NCI-H1105 (cell line): ENCODE measurements around the gene TBX10.
"Not testable (repeated sequence)": the region's sequence is repeated elsewhere in the genome, so short reads cannot be mapped to it uniquely, and the experiment has no call there.

Source experiments
- DNase-seq: peaks from one replicate; lab custom pipeline; 2025; lab: John Stamatoyannopoulos, UW

Gene TBX10

GRCh38 chr11:67639438-67639859 is at the start of gene TBX10:
TSS of gene TBX10 (minus strand) at chr11:67639763. CDS start at chr11:67639472, 291 bp downstream.
- no peak for DNase-seq

- no peak for DNase-seq
Observed at GRCh38 chr11:67689178-67689577, 49.6 kb upstream of the TBX10 start.

DNA sequence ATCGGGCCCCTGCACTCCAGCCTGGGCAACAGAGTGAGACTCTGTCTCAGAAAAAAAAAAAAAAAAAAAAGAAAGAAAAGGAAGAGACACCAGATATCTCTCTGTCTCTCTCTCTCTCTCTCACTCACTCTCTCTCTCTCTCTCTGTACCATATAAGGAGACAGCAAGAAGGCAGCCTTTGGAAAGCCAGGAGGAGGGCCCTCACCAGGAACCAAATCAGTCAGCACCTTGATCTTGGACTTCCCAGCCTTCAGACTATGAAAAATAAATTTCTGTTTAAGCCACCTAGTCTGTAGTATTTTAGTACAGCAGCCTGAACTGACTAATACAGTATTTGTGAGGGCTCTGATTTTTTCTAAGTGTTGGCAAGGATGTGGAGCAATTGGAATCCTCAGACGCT is 48.4 kb upstream of the TBX10 start:
- DNase-seq: no peak

DNA sequence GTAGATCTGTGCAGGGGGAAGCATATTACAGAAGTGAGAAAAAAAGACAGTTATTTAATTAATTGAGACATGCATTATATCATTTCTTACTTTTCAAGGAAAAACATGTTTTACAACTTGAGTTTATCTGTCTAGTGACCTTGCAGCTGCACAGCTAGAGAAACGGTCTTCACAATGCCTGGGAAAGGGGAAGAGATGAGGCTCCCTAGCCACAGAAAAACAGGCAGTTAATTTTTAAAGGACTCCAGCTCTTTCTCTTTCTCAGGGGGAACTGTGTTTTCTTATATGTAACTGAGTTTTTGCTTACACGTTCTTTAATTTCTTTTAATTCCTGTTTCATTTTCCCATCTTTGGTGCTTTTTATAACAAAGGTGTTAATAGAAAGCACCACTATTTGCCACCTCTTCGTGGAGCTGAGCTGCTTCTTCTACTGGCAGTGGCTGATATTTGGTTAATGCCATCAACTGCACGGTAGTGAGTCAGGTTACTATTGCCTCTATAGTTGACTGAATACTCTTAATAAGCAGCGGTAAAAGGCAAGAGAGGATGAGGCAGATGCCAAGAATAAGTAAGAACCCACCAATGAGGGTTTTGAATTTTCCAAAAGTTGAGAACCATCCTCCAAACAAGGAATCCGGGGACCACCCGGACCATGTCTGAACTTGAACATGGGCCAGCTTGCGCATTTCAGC is 46.2 kb upstream of the TBX10 start:
- DNase-seq: not testable (repeated sequence)

GRCh38 chr11:67682126-67683034 is 42.8 kb upstream of the TBX10 start:
- not testable (repeated sequence) for DNase-seq

DNA sequence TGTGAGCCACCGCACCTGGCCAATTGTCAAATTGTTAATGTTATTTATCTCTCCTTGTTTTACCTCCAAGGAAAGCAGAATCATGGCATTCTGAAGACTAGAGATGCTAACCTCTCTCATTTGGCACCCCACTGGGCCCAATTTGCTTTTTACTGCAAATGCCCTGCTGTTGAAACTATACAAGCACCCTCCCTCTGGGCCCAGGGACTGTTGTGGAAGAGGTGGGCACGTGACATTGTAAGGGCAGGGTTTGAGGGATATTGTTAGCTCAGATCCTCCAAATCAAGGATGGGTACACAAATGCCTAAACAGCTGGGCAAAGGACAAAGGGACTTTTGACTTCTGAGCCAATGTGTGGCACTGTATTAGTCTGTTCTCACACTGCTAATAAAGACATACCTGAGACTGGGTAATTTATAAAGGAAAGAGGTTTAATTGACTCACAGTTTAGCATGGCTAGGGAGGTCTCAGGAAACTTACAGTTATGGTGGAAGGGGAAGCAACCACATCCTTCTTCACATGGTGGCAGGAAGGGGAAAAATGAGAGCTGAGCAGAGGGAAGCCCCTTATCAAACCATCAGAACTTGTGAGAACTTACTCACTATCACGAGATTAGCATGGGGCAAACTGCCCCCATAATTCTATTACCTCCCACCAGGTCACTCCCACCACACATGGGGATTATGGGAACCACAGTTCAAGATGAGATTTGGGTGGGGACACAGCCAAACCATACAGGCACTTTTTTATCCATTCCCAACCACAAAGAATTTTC is 41.3 kb upstream of the TBX10 start:
- DNase-seq: no peak

DNA sequence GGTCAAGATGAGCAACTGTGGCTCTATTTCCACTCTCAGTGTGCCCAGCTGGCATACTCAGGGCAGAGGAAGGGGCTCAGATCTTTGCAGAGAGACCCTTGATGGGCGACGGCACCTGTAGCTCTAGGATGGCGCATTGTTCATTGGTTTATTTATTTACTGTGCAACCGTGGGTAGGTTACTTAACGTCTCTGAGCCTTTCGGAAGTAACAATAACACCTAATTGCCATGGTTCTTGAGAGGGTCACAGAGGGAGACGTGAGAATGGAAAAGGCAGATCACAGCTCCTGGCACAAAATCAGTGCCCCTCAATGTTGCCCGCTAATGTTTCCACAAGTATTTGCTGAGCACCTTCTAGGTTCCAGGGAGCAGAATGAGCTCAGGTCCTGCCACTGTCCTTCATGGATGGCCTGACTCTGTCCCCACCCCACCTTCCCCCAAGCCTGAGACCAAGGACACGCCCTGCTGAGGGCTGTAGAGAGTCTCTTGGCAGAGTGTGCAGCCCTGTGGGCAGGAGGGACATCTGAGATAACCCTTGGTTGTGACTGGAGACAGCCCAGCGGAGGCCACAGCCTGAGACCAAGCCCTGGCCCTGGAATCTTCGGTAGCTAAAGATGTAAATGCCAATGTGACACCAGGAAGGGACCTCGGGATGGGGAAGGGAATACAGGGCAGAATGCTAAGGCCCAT is 35.6 kb upstream of the TBX10 start:
- no peak for DNase-seq

DNA sequence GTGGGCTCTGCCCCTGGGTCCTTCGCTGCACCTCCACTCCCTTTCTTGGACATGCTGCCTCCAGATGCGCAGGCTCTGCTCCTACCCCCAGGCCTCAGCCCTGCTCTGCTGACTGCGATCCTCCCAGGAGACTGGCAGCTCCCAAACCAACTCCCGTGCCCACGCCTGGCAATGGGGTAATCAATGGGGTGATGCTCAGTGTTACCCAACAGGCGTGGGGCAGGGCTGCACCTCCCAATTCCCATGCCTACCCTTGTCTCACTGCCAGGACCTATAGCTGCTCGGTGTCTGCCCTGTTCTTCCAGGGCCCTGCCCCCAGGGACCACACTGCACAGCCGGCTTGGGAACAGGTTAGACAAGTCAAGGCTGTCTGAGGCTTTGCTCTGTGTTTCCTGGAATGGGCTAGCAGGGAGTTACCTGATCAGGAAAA is 34.9 kb upstream of the TBX10 start, which contains the start of gene ALDH3B2:
TSS of gene ALDH3B2 (minus strand) at position 182 of the 430 bp plus-strand sequence. CDS start 7,688 bp downstream, outside the sequence.
- DNase-seq: no peak

DNA sequence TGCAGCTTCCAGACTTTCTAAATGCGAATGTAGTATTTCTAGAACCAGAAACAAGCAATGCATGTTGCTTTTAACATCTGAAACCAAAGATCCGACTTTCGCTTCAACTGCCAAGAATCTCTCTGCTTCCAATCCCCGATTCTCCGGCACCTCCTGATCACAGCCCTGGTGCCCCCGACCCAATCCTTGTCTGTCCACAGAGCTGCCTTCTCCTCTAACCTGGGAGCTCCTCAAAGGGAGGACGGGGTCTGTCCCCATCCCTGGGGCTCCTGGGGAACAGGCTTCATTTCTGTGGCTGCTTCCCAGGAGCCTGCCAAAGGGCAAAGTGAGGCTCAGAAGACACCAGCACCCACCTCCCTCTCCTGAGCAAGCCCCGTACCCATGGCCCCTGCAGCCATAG is 34.3 kb upstream of the TBX10 start:
- DNase-seq: no peak

DNA sequence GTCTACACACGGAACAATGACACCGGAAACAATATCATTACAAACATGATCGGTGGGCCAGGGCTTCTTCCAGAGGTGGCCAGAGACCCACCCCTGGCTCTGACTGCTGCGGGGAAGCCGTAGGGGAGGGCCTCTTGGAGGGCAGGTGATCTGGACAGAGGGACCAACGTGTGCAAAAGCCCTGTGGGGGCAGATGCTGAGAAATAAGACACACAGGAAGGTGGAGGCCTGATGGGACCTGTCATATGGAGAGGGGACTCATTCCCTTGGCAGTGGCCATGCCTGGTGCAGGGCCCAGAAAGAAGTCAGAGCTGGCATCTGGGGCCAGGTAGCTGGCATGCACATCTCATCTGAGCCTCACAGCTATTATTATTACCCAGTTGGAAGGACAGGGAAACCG is 33.8 kb upstream of the TBX10 start:
- no peak for DNase-seq

- no peak for DNase-seq
Observed at GRCh38 chr11:67671211-67671520, 31.6 kb upstream of the TBX10 start.

- DNase-seq: no peak
Observed at GRCh38 chr11:67670316-67671210, 31.0 kb upstream of the TBX10 start.

DNA sequence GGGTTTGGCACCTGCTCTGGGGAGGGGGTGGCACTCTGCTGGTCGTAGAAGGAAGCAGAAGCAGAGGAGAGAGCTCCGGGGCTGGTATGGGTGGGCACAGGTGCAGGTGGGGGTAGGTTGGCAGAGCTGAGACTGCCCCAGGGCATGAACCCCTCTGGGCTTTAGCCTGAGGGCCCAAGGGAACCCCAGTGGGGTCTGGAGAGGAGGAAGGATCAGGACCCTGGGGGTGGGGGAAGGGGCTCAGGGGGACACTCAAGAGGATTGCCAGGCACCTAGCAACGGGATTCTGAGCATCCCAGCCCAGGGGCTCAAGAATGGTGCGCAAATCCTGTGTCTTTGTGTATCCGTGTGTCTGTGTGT is 28.6 kb upstream of the TBX10 start:
- no peak for DNase-seq

DNA sequence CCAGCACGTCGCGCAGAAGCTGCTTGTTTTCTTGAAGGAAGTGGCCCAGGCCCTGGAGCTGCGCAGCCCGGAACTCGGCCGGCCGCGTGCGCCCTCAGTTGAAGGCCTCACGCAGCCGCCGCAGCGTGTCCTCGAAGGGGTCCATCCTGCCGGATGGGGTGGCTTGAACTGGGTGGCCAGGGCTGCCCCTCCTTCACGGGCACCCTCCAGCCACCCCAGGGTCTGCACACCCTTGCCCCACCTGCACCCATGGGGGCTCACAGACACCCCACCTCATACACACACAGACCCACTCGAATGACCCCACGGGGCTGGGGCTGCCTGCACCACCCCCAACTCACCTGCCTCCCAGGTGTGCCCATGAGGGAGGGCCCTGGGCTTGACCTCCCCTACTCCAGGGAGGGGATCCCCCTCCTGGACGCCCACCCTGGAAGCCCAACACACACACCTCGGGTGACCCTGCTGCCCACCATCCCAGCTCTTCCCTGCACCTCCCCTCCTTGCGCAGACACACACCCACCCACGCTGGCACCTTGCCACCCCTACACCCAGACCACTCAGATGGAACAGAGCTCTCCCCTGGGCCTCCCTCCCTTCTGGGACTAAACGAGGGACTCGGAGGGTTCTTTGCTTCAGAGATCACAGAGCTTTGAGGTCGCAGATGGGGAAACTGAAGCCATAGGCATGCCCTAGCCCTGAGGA is 28.1 kb upstream of the TBX10 start:
- no peak for DNase-seq

DNA sequence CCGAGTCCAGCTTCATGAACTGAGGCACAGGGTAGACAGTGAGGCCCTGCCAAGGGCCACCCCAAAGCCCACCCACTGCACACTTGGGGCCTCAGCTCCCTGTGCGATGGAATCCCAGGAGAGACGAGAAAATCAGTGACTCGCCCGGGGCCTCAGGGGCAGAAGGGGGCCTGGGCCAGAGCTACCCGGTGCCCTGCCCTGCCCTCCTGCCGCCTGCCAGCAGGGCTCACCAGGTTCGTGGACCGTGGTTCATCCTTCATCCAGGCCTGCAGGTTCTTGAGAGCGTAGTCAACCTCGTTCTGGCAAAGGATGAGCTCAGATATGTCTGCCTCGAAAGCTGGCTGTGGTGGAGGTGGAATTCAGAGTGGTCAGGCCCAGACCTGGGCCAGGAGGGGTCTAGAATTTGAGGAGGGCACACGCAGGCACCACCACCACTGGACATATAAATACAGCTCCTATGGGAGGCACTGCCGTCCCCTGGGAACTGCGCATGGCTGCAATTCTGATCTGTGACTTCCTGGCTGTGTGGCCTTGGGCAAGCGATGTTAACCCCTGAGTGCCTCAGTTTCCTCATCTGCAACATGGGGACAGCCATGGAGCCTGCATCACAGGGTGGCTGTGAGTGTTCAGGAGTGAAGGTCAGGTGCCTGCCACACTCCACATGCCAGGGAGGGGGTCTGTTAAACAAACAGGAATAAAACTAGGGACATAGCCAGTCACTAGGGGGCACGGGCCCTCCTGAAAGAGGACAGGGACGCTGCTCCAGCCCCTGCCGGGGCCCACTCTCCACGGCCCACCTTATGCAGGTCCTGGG is 27.3 kb upstream of the TBX10 start:
- no peak for DNase-seq

- DNase-seq: no peak
Observed at GRCh38 chr11:67666303-67666645, 26.7 kb upstream of the TBX10 start.

- no peak for DNase-seq
Observed at GRCh38 chr11:67665541-67666302, 26.2 kb upstream of the TBX10 start.

GRCh38 chr11:67664696-67665540 is 25.4 kb upstream of the TBX10 start:
- DNase-seq: no peak
